Prostate gland (tissue), 2 donors: Measurements from ENCODE around the gene RCOR3.

ENCODE experiments used
- POLR2A ChIP-seq: fragments of 450-650 bp; IDR thresholded peaks from one replicate; pipeline ENCODE4 v1.6.1; 2016; ENCODE audit warnings: antibody characterized with exemption, mild to moderate bottlenecking
- POLR2AphosphoS5 ChIP-seq: sonication (generic); formaldehyde crosslinking; IDR thresholded peaks from one replicate; pipeline ENCODE4 v1.6.1; 2017; ENCODE audit warnings: antibody characterized with exemption
- TF ChIP-seq, protein P1 (sequence below), 4 experiments: fragments of 200-600 bp in 2 of 4; fragments of 450-650 bp in 2 of 4; sonication (generic) in 2 of 4; IDR thresholded peaks; 1 replicate in 3 of 4; 2 replicates in 1 of 4; pipeline ENCODE4 v1.5.1; 2016 to 2019; ENCODE audit warnings: antibody characterized with exemption in 4 of 4, mild to moderate bottlenecking in 2 of 4, moderate library complexity in 2 of 4

GRCh38 chr1:211359876-211360275 is 100.7 kb downstream of the RCOR3 start:
- TF ChIP-seq POLR2A = no peak
- TF ChIP-seq, protein P1, sequence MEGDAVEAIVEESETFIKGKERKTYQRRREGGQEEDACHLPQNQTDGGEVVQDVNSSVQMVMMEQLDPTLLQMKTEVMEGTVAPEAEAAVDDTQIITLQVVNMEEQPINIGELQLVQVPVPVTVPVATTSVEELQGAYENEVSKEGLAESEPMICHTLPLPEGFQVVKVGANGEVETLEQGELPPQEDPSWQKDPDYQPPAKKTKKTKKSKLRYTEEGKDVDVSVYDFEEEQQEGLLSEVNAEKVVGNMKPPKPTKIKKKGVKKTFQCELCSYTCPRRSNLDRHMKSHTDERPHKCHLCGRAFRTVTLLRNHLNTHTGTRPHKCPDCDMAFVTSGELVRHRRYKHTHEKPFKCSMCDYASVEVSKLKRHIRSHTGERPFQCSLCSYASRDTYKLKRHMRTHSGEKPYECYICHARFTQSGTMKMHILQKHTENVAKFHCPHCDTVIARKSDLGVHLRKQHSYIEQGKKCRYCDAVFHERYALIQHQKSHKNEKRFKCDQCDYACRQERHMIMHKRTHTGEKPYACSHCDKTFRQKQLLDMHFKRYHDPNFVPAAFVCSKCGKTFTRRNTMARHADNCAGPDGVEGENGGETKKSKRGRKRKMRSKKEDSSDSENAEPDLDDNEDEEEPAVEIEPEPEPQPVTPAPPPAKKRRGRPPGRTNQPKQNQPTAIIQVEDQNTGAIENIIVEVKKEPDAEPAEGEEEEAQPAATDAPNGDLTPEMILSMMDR (IDR thresholded peaks at IDR 0.05) = no peak
- no peak for TF ChIP-seq POLR2AphosphoS5
